HG03108 (cell line): ENCODE measurements around the gene KIF4A.
A peak's percentile ranks its signal among the peaks of the same experiment; 100 is the strongest.

Source experiments
- ATAC-seq: cut with Tn5 transposase; IDR thresholded peaks from one replicate; pipeline ENCODE4 v1.9.1; 2021; ENCODE audit warnings: moderate library complexity; ENCODE audit not compliant: unreplicated experiment

KIF4A gene

GRCh38 chrX:70436343-70436742 lies 146.4 kb downstream of the KIF4A start:
- no peak for ATAC-seq

GRCh38 chrX:70437011-70437410 lies 147.1 kb downstream of the KIF4A start:
- ATAC-seq = no peak

GRCh38 chrX:70437921-70438665 lies 148.2 kb downstream of the KIF4A start:
- no peak for ATAC-seq

GRCh38 chrX:70439016-70439415 lies 149.1 kb downstream of the KIF4A start:
- no peak for ATAC-seq

- ATAC-seq = no peak
Observed at GRCh38 chrX:70442224-70442623, 152.3 kb downstream of the KIF4A start.

GRCh38 chrX:70444326-70444945 lies 154.5 kb downstream of the KIF4A start, which contains the start of gene DLG3:
Gene DLG3 (plus strand): TSS chrX:70444835. CDS start chrX:70445202, 367 bp downstream.
- no peak for ATAC-seq

- no peak for ATAC-seq
Observed at GRCh38 chrX:70444946-70445656, 155.2 kb downstream of the KIF4A start.

GRCh38 chrX:70445951-70446350 lies 156.0 kb downstream of the KIF4A start:
- no peak for ATAC-seq

- no peak for ATAC-seq
Observed at GRCh38 chrX:70446380-70447350, 156.8 kb downstream of the KIF4A start.

- no peak for ATAC-seq
Observed at GRCh38 chrX:70449457-70449966, 159.6 kb downstream of the KIF4A start.

GRCh38 chrX:70452143-70452733 lies 162.3 kb downstream of the KIF4A start:
- ATAC-seq = no peak

GRCh38 chrX:70453024-70453618 lies 163.2 kb downstream of the KIF4A start:
- ATAC-seq = no peak

- peak; percentile 57 for ATAC-seq
Observed at GRCh38 chrX:70454441-70455365, 164.8 kb downstream of the KIF4A start.

GRCh38 chrX:70455366-70456202 lies 165.7 kb downstream of the KIF4A start:
- ATAC-seq = no peak

- ATAC-seq = no peak
Observed at GRCh38 chrX:70456256-70456655, 166.4 kb downstream of the KIF4A start.

- ATAC-seq = no peak
Observed at GRCh38 chrX:70461026-70461425, 171.1 kb downstream of the KIF4A start.

- no peak for ATAC-seq
Observed at GRCh38 chrX:70464051-70464450, 174.1 kb downstream of the KIF4A start.

- ATAC-seq = no peak
Observed at GRCh38 chrX:70466968-70467367, 177.1 kb downstream of the KIF4A start.
